22Rv1 (cell line): ENCODE measurements around the gene GGT7.

ENCODE experiments used
- ZFX ChIP-seq: fragments of 450-650 bp; IDR thresholded peaks from 2 replicates; pipeline ENCODE4 v1.6.1; 2017; ENCODE audit warnings: antibody characterized with exemption, borderline replicate concordance
- TF ChIP-seq, protein P1 (sequence below): fragments of 450-650 bp; IDR thresholded peaks from 2 replicates; pipeline ENCODE4 v1.5.1; 2017; ENCODE audit warnings: mild to moderate bottlenecking

DNA sequence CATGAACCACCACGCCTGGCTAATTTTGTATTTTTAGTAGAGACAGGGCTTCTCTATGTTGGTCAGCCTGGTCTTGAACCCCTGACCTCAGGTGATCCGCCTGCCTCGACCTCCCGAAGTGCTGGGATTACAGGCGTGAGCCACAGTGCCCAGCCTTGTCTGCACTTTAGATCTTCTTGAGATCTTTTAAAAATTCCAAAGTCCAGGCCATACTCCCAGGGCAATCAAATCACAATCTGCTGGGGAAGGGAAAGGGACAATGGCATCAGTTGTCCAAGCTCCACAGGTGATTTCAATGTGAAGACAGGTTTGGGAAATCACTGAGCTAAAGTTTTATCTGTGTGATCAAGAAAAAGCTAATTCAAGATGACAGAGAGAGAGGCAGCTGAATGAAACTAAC, 64.1 kb downstream of the GGT7 start:
- TF ChIP-seq, protein P1, sequence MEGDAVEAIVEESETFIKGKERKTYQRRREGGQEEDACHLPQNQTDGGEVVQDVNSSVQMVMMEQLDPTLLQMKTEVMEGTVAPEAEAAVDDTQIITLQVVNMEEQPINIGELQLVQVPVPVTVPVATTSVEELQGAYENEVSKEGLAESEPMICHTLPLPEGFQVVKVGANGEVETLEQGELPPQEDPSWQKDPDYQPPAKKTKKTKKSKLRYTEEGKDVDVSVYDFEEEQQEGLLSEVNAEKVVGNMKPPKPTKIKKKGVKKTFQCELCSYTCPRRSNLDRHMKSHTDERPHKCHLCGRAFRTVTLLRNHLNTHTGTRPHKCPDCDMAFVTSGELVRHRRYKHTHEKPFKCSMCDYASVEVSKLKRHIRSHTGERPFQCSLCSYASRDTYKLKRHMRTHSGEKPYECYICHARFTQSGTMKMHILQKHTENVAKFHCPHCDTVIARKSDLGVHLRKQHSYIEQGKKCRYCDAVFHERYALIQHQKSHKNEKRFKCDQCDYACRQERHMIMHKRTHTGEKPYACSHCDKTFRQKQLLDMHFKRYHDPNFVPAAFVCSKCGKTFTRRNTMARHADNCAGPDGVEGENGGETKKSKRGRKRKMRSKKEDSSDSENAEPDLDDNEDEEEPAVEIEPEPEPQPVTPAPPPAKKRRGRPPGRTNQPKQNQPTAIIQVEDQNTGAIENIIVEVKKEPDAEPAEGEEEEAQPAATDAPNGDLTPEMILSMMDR = no peak
- no peak for TF ChIP-seq ZFX
